ENCODE measurements around the gene WSCD1.

WSCD1 gene

GRCh38 chr17:6106212-6106611, 36.0 kb downstream of the WSCD1 start:
- Histone ChIP-seq H3K4me2 (ENCODE audit: low read length) (no peak overlapping the region), H3K27ac (ENCODE audit: low read depth, low read length) (no peak overlapping the region), H3K9me2 (replicated peaks; ENCODE audit: control insufficient read depth, low read length) (no peaks in the 10 kb centered on the region), H3K4me3 (ENCODE audit: low read length) (no peak overlapping the region), H4K20me1 (ENCODE audit: control insufficient read depth, insufficient read depth, low read depth, low read length) (no peaks in the 10 kb centered on the region), H3K27me3 (ENCODE audit: control insufficient read depth, low read length) (no peaks in the 10 kb centered on the region), H3K79me2 (ENCODE audit: control insufficient read depth, low read length) (no peaks in the 10 kb centered on the region), H3K36me3 (ENCODE audit: control insufficient read depth, low read length) (no peaks in the 10 kb centered on the region), H3F3A (ENCODE audit: control insufficient read depth, insufficient read depth) (no peaks in the 10 kb centered on the region), H3K4me1 (ENCODE audit: control insufficient read depth, low read length) (no peaks in the 10 kb centered on the region), H3K9me3 (ENCODE audit: control insufficient read depth, insufficient read depth, low read length) (no peaks in the 10 kb centered on the region)
- TF ChIP-seq, protein P1, sequence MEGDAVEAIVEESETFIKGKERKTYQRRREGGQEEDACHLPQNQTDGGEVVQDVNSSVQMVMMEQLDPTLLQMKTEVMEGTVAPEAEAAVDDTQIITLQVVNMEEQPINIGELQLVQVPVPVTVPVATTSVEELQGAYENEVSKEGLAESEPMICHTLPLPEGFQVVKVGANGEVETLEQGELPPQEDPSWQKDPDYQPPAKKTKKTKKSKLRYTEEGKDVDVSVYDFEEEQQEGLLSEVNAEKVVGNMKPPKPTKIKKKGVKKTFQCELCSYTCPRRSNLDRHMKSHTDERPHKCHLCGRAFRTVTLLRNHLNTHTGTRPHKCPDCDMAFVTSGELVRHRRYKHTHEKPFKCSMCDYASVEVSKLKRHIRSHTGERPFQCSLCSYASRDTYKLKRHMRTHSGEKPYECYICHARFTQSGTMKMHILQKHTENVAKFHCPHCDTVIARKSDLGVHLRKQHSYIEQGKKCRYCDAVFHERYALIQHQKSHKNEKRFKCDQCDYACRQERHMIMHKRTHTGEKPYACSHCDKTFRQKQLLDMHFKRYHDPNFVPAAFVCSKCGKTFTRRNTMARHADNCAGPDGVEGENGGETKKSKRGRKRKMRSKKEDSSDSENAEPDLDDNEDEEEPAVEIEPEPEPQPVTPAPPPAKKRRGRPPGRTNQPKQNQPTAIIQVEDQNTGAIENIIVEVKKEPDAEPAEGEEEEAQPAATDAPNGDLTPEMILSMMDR (IDR thresholded peaks at IDR 0.05; ENCODE audit: low read depth, low read length, poor library complexity, severe bottlenecking): no peak
- TF ChIP-seq EZH2phosphoT487 (IDR thresholded peaks at IDR 0.05; ENCODE audit: borderline replicate concordance, low read length): no peak

DNA sequence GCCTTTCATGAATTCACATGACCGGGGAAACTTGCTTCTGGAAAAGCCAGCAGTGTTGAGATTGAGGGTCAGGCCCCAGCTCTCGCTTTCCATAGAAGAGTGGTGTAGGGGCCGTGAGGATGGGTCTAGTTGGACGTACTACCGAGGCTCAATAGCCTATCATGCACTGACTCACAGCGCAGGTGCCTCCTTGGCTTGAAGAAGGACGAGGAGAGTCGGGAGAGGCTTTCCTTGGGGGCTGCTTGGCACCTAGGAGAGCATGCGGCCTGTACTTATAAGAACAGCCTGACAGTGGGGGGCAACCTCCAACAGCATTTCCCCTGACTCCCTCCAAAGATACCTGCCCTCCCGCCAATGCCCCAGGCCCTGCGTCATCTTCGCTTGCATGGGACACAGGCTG, 37.6 kb downstream of the WSCD1 start:
- Histone ChIP-seq H3K27ac (ENCODE audit: low read depth, low read length) (no peak overlapping the region), H4K20me1 (ENCODE audit: control insufficient read depth, insufficient read depth, low read depth, low read length) (no peaks in the 10 kb centered on the region), H3K36me3 (ENCODE audit: control insufficient read depth, low read length) (no peaks in the 10 kb centered on the region), H3F3A (ENCODE audit: control insufficient read depth, insufficient read depth) (no peaks in the 10 kb centered on the region), H3K4me2 (ENCODE audit: low read length) (no peak overlapping the region), H3K9me3 (ENCODE audit: control insufficient read depth, insufficient read depth, low read length) (no peaks in the 10 kb centered on the region), H3K4me3 (ENCODE audit: low read length) (no peak overlapping the region), H3K27me3 (ENCODE audit: control insufficient read depth, low read length) (no peaks in the 10 kb centered on the region), H3K9me2 (replicated peaks; ENCODE audit: control insufficient read depth, low read length) (no peaks in the 10 kb centered on the region), H3K4me1 (ENCODE audit: control insufficient read depth, low read length) (no peaks in the 10 kb centered on the region), H3K79me2 (ENCODE audit: control insufficient read depth, low read length) (no peaks in the 10 kb centered on the region)
- TF ChIP-seq, protein P1 (IDR thresholded peaks at IDR 0.05; ENCODE audit: low read depth, low read length, poor library complexity, severe bottlenecking): no peak
- no peak for TF ChIP-seq EZH2phosphoT487 (IDR thresholded peaks at IDR 0.05; ENCODE audit: borderline replicate concordance, low read length)

- no peak overlapping the region for H3K27ac ChIP-seq (ENCODE audit: low read depth, low read length)
- no peaks in the 10 kb centered on the region for H4K20me1 ChIP-seq (ENCODE audit: control insufficient read depth, insufficient read depth, low read depth, low read length)
- H3K27me3 ChIP-seq (ENCODE audit: control insufficient read depth, low read length): no peaks in the 10 kb centered on the region; the same call in 1 of the 2 replicates
- H3K4me2 ChIP-seq (ENCODE audit: low read length): no peak overlapping the region
- no peak overlapping the region for H3K4me3 ChIP-seq (ENCODE audit: low read length)
- H3K4me1 ChIP-seq (ENCODE audit: control insufficient read depth, low read length): no peaks in the 10 kb centered on the region
- TF ChIP-seq, protein P1 (IDR thresholded peaks at IDR 0.05; ENCODE audit: low read depth, low read length, poor library complexity, severe bottlenecking): no peak
- TF ChIP-seq EZH2phosphoT487 (IDR thresholded peaks at IDR 0.05; ENCODE audit: borderline replicate concordance, low read length): no peak
- H3F3A ChIP-seq (ENCODE audit: control insufficient read depth, insufficient read depth): no peaks in the 10 kb centered on the region
- H3K9me3 ChIP-seq (ENCODE audit: control insufficient read depth, insufficient read depth, low read length): no peaks in the 10 kb centered on the region
- no peaks in the 10 kb centered on the region for H3K36me3 ChIP-seq (ENCODE audit: control insufficient read depth, low read length)
- H3K79me2 ChIP-seq (ENCODE audit: control insufficient read depth, low read length): no peaks in the 10 kb centered on the region
- H3K9me2 ChIP-seq (replicated peaks; ENCODE audit: control insufficient read depth, low read length): no peaks in the 10 kb centered on the region
Observed at GRCh38 chr17:6108382-6108781, 38.2 kb downstream of the WSCD1 start.

GRCh38 chr17:6108987-6109386, 38.8 kb downstream of the WSCD1 start:
- Histone ChIP-seq H3K4me1 (ENCODE audit: control insufficient read depth, low read length) (no peaks in the 10 kb centered on the region), H3K27me3 (ENCODE audit: control insufficient read depth, low read length) (no peaks in the 10 kb centered on the region; the same call in 1 of the 2 replicates), H3K9me3 (ENCODE audit: control insufficient read depth, insufficient read depth, low read length) (no peaks in the 10 kb centered on the region), H3F3A (ENCODE audit: control insufficient read depth, insufficient read depth) (no peaks in the 10 kb centered on the region), H3K79me2 (ENCODE audit: control insufficient read depth, low read length) (no peaks in the 10 kb centered on the region), H3K9me2 (replicated peaks; ENCODE audit: control insufficient read depth, low read length) (no peaks in the 10 kb centered on the region), H3K36me3 (ENCODE audit: control insufficient read depth, low read length) (no peaks in the 10 kb centered on the region), H3K4me2 (ENCODE audit: low read length) (no peak overlapping the region), H4K20me1 (ENCODE audit: control insufficient read depth, insufficient read depth, low read depth, low read length) (no peaks in the 10 kb centered on the region), H3K27ac (ENCODE audit: low read depth, low read length) (no peak overlapping the region), H3K4me3 (ENCODE audit: low read length) (no peak overlapping the region)
- TF ChIP-seq, protein P1 (IDR thresholded peaks at IDR 0.05; ENCODE audit: low read depth, low read length, poor library complexity, severe bottlenecking): no peak
- no peak for TF ChIP-seq EZH2phosphoT487 (IDR thresholded peaks at IDR 0.05; ENCODE audit: borderline replicate concordance, low read length)

Measured in DOHH2 (cell line).